Central memory CD8-positive, alpha-beta T cell (primary cell): Measurements from ENCODE around the gene SAMD14.

ENCODE experiments used
- ATAC-seq: fragments of 150-1000 bp; cut with Tn5 transposase; replicated peaks from 2 replicates; pipeline ENCODE4 v1.10.0; 2022; ENCODE audit warnings: mild to moderate bottlenecking, moderate FRiP score, moderate number of reproducible peaks; ENCODE audit not compliant: poor library complexity, severe bottlenecking; ENCODE audit errors: extremely low read depth
- DNase-seq, 2 donors: peaks; one replicate each; pipeline ENCODE4 v3.0.0; 2021; ENCODE audit warnings: low spot score in 2 of 2
- H3K27ac Mint-ChIP-seq: one replicate; pipeline ENCODE4 v1.8.0; 2022; ENCODE audit warnings: low read depth, mild to moderate bottlenecking, moderate library complexity, mixed read lengths
- H3K27me3 Mint-ChIP-seq: one replicate; pipeline ENCODE4 v1.8.0; 2022; ENCODE audit warnings: mixed read lengths
- H3K36me3 Mint-ChIP-seq: one replicate; pipeline ENCODE4 v1.8.0; 2022; ENCODE audit warnings: mild to moderate bottlenecking, moderate library complexity, mixed read lengths; ENCODE audit not compliant: insufficient read depth
- H3K4me1 Mint-ChIP-seq: one replicate; pipeline ENCODE4 v1.8.0; 2022; ENCODE audit warnings: mixed read lengths
- H3K4me3 Mint-ChIP-seq: one replicate; pipeline ENCODE4 v1.8.0; 2022; ENCODE audit warnings: mild to moderate bottlenecking, moderate library complexity, mixed read lengths
- H3K9me3 Mint-ChIP-seq: one replicate; pipeline ENCODE4 v1.8.0; 2022; ENCODE audit warnings: mixed read lengths

Gene SAMD14

GRCh38 chr17:50139950-50140885 lies 10.3 kb upstream of the SAMD14 start:
- Mint-ChIP-seq H3K4me1 (peaks cover 74% of the 10 kb centered on the region), H3K4me3 (peak overlapping the region; percentile 58), H3K9me3 (no peaks in the 10 kb centered on the region), H3K27me3 (no peaks in the 10 kb centered on the region), H3K36me3 (peaks cover 44% of the 10 kb centered on the region), H3K27ac (peak overlapping the region; percentile 19)
- ATAC-seq, result peak; percentile 79
- DNase-seq, result peak; percentile 71 to 73

DNA sequence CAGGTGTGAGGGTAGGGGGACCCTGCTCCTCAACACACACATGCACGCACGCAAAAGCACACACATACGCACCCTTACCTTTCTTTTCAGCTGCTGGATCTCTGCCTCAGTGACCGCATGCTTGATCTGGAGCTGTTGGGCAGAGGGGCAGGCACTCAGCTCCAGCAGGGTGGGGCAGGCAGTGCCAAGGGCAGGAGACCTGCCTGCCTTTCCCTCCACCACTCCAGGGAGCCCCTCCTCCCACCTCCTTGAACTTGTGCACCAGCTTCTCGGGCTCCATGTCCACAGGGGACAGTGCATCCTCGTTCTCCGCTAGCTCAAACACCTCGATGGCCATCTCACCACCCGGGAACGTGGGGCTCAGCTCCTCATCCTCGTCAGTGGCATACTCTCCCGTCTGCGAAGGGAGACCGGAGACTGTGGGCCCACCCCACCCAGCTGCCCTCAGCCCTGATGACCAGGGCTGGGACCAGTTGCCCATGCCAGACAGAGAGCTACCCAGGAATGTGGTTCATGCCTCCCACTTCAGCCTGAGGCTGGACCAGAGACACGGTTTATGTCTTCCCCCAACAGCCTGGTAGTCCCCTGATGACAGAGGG lies 9.3 kb upstream of the SAMD14 start:
- Mint-ChIP-seq H3K4me3 (no peak overlapping the region), H3K36me3 (peaks cover 46% of the 10 kb centered on the region), H3K27ac (peak overlapping the region; percentile 19), H3K4me1 (peaks cover 67% of the 10 kb centered on the region), H3K9me3 (no peaks in the 10 kb centered on the region), H3K27me3 (no peaks in the 10 kb centered on the region)
- DNase-seq (no peak), ATAC-seq (no peak)

GRCh38 chr17:50137042-50137441 lies 7.1 kb upstream of the SAMD14 start:
- DNase-seq (no peak), ATAC-seq (no peak)
- Mint-ChIP-seq H3K36me3 (peaks cover 44% of the 10 kb centered on the region), H3K4me3 (no peak overlapping the region), H3K4me1 (peaks cover 50% of the 10 kb centered on the region), H3K9me3 (no peaks in the 10 kb centered on the region), H3K27me3 (no peaks in the 10 kb centered on the region), H3K27ac (peak overlapping the region; percentile 42)

GRCh38 chr17:50136096-50136687 lies 6.2 kb upstream of the SAMD14 start:
- DNase-seq, result no peak
- no peak for ATAC-seq
- no peaks in the 10 kb centered on the region for H3K27me3 Mint-ChIP-seq
- no peak overlapping the region for H3K4me3 Mint-ChIP-seq
- H3K27ac Mint-ChIP-seq, result no peak overlapping the region
- H3K4me1 Mint-ChIP-seq, result peaks cover 49% of the 10 kb centered on the region
- H3K36me3 Mint-ChIP-seq, result peaks cover 39% of the 10 kb centered on the region
- no peaks in the 10 kb centered on the region for H3K9me3 Mint-ChIP-seq

GRCh38 chr17:50135316-50136095 lies 5.5 kb upstream of the SAMD14 start:
- DNase-seq, result no peak
- Mint-ChIP-seq H3K4me3 (no peak overlapping the region), H3K4me1 (peaks cover 49% of the 10 kb centered on the region), H3K27ac (no peak overlapping the region), H3K27me3 (no peaks in the 10 kb centered on the region), H3K36me3 (peaks cover 44% of the 10 kb centered on the region), H3K9me3 (no peaks in the 10 kb centered on the region)
- ATAC-seq, result no peak

DNA sequence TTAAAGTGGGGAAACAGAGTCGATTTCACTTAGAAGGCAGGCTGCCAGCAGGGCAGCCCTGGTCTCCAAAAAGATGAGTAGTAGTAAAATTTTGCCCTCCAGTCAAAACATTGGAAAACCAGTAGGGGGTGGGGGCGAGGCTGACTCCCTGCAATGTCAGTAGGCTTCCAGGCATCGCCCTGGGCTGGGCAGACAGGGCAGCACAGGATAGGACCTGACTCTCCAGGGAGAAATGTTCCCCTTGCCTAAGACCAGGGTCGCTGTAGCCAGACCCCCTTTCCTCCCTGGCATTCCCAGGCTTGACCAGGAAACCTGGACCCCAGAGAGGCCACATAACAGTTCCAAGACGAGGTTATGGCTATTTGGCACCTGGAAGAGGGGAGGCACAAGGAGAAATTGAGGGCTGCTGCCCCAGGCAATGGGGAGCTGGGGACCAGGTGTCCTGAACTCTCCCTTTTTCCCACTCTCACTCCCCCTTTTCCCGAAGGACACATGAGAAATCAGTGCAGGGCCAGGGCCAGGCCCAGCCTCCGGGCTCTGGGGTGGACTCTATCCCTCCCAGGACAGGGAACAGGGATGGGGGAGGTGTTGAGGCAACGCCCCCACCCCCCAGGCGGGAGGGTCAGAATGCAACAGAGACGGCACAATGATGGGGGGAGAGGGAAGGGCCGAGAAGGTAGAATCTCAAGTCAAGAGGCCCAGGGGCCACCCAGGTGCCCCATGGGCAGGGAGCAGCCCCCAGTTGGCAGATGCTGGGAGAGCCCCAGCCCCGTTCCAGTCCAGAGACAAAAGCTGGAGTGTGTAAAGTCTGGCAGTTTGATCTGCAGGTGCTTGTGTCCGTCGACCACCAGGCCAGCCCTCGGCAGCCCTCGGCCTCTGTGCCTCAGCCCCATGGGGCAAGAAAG lies 4.5 kb upstream of the SAMD14 start:
- Mint-ChIP-seq H3K27ac (no peak overlapping the region), H3K27me3 (no peaks in the 10 kb centered on the region), H3K4me3 (no peak overlapping the region), H3K9me3 (no peaks in the 10 kb centered on the region), H3K4me1 (peaks cover 44% of the 10 kb centered on the region), H3K36me3 (peaks cover 40% of the 10 kb centered on the region)
- DNase-seq, result no peak
- no peak for ATAC-seq

- Mint-ChIP-seq H3K27ac (no peak overlapping the region), H3K4me1 (peaks cover 48% of the 10 kb centered on the region), H3K4me3 (no peak overlapping the region), H3K9me3 (no peaks in the 10 kb centered on the region), H3K27me3 (peaks cover 6% of the 10 kb centered on the region), H3K36me3 (peaks cover 42% of the 10 kb centered on the region)
- ATAC-seq, result no peak
- no peak for DNase-seq
These were observed 3.8 kb upstream of the SAMD14 start for GRCh38 chr17:50133769-50134099.

- ATAC-seq (no peak), DNase-seq (no peak)
- Mint-ChIP-seq H3K9me3 (no peaks in the 10 kb centered on the region), H3K4me3 (no peak overlapping the region), H3K36me3 (peaks cover 40% of the 10 kb centered on the region), H3K27me3 (peaks cover 11% of the 10 kb centered on the region), H3K4me1 (peaks cover 52% of the 10 kb centered on the region), H3K27ac (no peak overlapping the region)
These were observed 3.2 kb upstream of the SAMD14 start for GRCh38 chr17:50133028-50133768.

- H3K27ac Mint-ChIP-seq, result peak overlapping the region; percentile 84
- H3K36me3 Mint-ChIP-seq, result peaks cover 35% of the 10 kb centered on the region
- ATAC-seq, result no peak
- H3K4me1 Mint-ChIP-seq, result peaks cover 50% of the 10 kb centered on the region
- no peak overlapping the region for H3K4me3 Mint-ChIP-seq
- DNase-seq, result no peak
- H3K9me3 Mint-ChIP-seq, result no peaks in the 10 kb centered on the region
- peaks cover 16% of the 10 kb centered on the region for H3K27me3 Mint-ChIP-seq
These were observed 2.3 kb upstream of the SAMD14 start for GRCh38 chr17:50132104-50132794.

DNA sequence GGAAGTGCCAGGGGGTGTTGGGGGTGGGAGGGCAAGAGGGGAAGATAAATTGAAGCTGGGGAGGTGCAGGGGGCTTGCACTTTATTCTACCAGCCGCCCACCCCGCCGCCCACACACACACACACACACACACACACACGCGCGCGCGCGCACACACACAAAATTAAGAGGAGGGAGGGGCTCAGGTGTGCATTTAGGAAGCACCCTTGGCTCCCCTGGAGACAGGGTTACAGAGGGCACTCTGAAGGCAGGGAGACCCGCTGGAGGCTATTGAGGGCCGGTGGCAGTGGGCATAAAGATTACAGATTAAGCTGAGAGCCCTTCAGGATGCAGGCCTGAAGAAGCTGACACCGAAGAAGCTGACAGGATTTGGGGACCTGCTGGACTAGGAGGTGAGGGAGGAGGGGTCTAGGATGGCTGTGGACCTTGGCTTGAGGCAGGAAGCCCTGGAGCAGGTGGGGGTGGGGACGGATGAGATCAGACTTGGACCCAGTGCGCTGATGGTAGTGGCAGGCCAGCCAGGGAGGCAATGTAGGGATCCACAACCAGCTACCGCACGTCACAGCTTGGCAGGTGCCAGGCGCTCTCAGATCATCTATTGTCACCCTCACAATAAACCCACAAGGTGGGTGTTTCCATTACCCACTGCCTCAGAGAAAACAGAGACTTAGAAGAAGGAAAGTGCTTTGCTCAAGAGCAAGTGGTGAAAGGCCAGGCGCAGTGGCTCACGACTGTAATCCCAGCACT lies 772 bp upstream of the SAMD14 start:
- Mint-ChIP-seq H3K36me3 (peaks cover 31% of the 10 kb centered on the region), H3K4me3 (peak overlapping the region; percentile 72), H3K4me1 (peaks cover 42% of the 10 kb centered on the region), H3K27ac (peak overlapping the region; percentile 75), H3K9me3 (no peaks in the 10 kb centered on the region), H3K27me3 (peaks cover 16% of the 10 kb centered on the region)
- no peak for ATAC-seq
- no peak for DNase-seq
